Dermis blood vessel endothelial cell (primary cell): ENCODE data around the gene GSTM2. TPM values are rescaled to one million over a fixed set of nuclear protein-coding genes. Genes with fewer than 3 reads are reported as not detected.

ENCODE experiments used
- DNase-seq: peaks from one replicate; pipeline ENCODE4 v3.0.0; 2010
- total RNA-seq: library from RNA; depleted of rRNA; stranded (reverse); fragments of >200 nt; gene quantifications from 2 replicates; pipeline ENCODE4 v1.2.3, GENCODE V29; 2014

GSTM2 gene
- total RNA-seq, 1 donor from 2014 or later, result 4.1 TPM

DNA sequence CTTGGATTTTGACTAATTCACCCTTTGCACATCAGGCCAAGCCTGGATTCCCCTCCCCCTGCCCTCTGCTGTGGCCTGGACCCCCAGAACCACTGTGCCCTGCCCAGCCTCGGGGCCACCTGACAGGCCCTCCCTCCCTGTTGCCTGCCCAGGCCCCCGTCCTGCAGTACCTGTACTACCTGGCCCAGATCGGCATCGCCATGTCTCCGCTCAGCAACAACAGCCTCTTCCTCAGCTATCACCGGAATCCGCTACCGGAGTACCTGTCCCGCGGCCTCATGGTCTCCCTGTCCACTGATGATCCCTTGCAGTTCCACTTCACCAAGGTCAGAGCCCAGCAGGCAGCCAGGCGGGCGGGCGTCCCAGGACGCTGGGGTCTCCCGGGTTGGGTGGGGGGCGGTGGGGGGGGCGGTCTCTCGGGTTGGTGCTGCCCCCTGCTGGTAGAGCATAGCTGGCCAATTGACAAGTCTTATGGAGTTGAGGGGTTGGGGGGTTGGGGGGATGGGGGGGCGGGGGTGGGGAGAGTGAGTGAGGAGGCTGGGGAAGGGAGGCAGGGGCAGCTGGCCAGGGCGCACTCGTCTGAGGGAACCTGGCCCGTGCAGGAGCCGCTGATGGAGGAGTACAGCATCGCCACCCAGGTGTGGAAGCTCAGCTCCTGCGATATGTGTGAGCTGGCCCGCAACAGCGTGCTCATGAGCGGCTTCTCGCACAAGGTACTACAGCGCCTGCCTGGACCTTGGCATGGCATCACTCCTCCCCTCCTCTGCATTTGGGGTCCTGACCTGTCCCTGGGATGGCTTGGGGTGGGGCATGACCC is 37.6 kb upstream of the GSTM2 start:
- peak; percentile 46 for DNase-seq

- no peak for DNase-seq
Observed at GRCh38 chr1:109630898-109631512, 36.9 kb upstream of the GSTM2 start.

- no peak for DNase-seq
Observed at GRCh38 chr1:109631513-109632505, 36.0 kb upstream of the GSTM2 start.

GRCh38 chr1:109632671-109633346 is 35.0 kb upstream of the GSTM2 start:
- no peak for DNase-seq

GRCh38 chr1:109634292-109634691 is 33.6 kb upstream of the GSTM2 start:
- DNase-seq, result no peak

DNA sequence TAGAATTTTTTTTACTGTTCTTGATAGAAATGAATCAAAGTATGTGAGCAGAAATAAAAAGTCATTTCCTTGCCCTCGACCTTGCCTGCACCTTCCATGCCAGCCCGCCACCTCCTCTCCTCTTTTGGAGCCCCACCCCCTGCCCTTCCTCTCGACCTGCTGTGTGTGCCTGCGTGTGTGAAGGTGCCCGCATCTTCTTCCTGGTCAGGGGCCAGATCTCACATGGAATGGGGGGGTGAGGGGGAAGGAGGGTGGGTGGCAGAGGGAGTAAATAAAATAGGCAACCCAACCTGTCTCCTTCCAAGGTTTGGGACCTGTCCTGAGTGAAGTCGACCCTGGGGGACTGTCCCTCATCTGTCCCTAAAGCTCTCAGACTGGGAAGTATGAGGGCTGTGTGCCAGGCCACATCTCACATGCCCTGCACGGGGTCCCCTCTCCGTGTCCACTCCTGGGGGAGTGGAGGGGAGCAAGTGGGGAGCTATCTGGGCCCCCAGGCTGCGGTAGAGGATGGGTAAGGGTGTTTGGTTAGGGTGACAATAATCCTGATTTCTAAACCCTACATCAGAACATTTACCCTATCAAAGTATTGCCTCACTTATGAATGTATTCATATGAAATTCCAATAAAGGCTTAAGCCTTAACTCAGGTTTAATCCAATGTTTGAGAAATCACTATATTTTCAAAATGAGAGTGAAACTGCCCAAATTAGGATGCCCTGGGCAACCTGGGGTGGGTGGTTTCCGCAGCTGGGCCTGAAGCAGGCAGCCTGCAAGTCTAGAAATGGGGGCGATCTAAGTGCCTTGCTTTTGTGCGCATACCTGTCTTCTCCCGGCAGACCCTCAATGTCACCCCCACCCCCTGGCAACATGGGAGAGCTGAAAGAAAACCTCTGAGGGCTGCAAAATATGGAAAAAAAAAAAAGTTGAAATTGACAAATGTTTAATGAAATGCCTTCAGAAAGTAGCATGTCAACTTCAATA is 32.8 kb upstream of the GSTM2 start:
- no peak for DNase-seq

DNA sequence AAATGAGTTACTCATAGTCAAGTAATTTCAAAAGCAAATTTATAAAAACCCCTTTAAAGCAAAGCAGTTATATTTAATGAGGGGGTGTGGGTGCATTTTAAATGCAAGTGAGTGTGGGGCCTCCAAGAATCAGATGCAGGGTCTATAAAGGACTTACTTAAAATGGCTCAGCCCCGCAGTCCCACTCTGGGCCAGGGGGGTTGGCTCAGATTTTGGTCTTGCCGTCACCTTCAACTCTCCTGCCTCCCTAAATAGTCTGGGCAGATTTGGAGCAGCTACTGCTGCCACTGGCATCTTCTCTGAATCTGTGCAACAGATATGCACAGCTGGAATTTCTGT is 32.0 kb upstream of the GSTM2 start:
- no peak for DNase-seq

GRCh38 chr1:109636201-109636952 is 31.5 kb upstream of the GSTM2 start:
- DNase-seq, result no peak

GRCh38 chr1:109637446-109637845 is 30.4 kb upstream of the GSTM2 start:
- no peak for DNase-seq

- no peak for DNase-seq
Observed at GRCh38 chr1:109639063-109639840, 28.6 kb upstream of the GSTM2 start.

DNA sequence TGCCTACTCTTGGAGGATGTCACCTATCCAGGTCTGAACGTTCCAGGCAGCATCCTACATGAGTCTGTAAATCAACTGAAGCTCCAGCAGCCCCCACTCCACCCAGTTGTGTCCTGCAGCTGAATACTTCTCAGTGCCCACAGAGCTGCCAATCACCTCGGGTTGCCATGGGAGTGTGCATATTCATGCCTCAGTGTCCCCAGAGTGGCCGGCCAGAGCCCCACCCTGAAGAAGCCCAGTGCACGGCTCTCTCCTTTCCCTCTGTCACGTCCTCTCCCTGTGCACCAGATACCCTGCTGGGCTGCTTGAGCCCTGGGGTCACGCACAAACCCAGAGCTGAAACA is 28.0 kb upstream of the GSTM2 start:
- DNase-seq, result no peak

- DNase-seq, result peak; percentile 86
Observed at GRCh38 chr1:109640285-109640865, 27.5 kb upstream of the GSTM2 start.

GRCh38 chr1:109641078-109641740 is 26.6 kb upstream of the GSTM2 start:
- no peak for DNase-seq

DNA sequence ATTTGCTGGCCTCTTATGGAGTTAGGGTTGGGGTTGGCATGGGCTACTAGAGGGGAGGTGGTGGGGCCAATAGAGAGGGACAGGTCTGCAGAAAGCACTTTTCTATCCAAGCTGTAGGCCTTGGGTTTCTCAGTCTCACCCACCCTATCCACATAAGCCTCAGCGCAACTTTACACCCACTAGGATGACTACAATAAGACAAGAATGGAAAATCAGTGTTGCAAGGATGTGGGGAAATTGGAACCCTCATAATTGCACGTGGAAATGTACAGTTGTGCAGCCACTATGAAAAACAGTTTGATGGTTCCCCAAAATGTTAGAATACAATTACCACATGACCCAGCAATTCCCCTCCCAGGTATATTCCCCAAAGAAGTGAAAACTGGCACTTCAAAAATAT is 26.0 kb upstream of the GSTM2 start:
- no peak for DNase-seq

DNA sequence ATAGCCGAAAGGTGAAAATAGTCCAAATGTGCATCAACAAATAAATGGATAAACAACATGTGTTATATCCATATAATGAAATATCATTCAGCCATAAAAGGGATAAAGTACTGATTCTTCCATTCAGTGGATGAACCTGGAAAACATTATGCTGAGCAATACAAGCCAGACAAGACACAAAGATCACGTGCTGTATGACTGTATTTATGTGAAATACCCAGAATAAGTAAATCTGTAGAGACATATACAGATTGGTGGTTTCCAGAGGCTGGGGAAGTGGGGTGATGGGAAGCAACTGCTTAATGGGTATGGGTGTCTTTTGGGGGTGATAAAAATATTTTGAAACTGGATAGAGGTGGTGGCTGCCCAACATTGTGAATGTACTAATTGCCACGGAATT is 25.2 kb upstream of the GSTM2 start:
- DNase-seq, result no peak

GRCh38 chr1:109643385-109644230 is 24.2 kb upstream of the GSTM2 start:
- DNase-seq, result peak; percentile 83

- DNase-seq, result peak; percentile 37
Observed at GRCh38 chr1:109644670-109645069, 23.2 kb upstream of the GSTM2 start.

- DNase-seq, result peak; percentile 59
Observed at GRCh38 chr1:109649491-109649914, 18.4 kb upstream of the GSTM2 start.
